Measurements from ENCODE around the gene ELOVL7. TPM values are rescaled to one million over a fixed set of nuclear protein-coding genes. Genes with fewer than 3 reads are reported as not detected.

The ELOVL7 gene
- total and polyA plus RNA-seq, 2 of the 4 experiments (the other 2 are of a cell fraction) = 0.18 TPM; not detected in 1

DNA sequence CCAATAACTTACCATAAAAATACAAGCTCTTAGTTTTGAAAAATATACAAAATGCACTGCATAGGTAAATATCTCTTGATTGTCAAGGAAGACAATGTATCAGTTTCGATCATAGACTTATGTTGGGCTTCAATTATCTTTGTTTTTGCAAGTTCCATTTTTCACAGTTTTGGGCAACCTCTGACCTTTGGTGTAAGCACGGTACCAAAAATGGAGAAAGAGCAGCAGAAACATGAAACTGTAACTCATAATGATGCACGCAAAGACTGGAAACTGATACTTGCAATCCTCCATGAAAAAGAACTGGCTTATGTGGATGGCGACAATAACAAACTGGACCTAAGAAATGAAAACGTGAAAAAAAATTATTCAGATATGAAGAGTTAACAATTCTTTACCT lies 89.6 kb downstream of the ELOVL7 start:
- ATAC-seq (ENCODE audit: low read depth) = no peak
- no peaks in the 10 kb centered on the region for H3K36me3 ChIP-seq (ENCODE audit: control insufficient read depth, insufficient read depth, low read length)
- in situ Hi-C loops (cut with MboI; ENCODE audit: low sequenced_read_pairs) (no loop called here), intact Hi-C loops (cut with micrococcal nuclease) (no loop called here), dilution Hi-C loops (cut with HindIII; ENCODE audit: low sequenced_read_pairs, unreplicated experiment) (no loop called here)
- H2AK9ac ChIP-seq (replicated peaks; ENCODE audit: low read depth, low read length, poor library complexity) = no peak overlapping the region
- no peaks in the 10 kb centered on the region for H4K20me1 ChIP-seq (ENCODE audit: insufficient read depth, low read length)
- H3K14ac ChIP-seq (replicated peaks; ENCODE audit: low read depth, low read length) = no peak overlapping the region
- no peak overlapping the region for H4K8ac ChIP-seq (ENCODE audit: low read depth in 2 of 2, low read length in 2 of 2)
- POLR2A ChIA-PET (ENCODE audit: unreplicated experiment) = no interaction called here
- no peak overlapping the region for H2BK20ac ChIP-seq (ENCODE audit: low read depth, low read length)
- WGBS, 2 experiments (ENCODE audit: extremely low coverage in 2 of 2, insufficient read length in 1 of 2) = no CpG with 5 or more reads among the region's 5 CpGs
- H3K23ac ChIP-seq (ENCODE audit: low read depth, low read length) = no peak overlapping the region
- H4K5ac ChIP-seq (ENCODE audit: low read depth, low read length) = no peak overlapping the region
- no peak overlapping the region for H3K27ac ChIP-seq (ENCODE audit: insufficient read depth, low read length)
- H3K79me1 ChIP-seq (ENCODE audit: low read depth in 1 of 2, low read length in 2 of 2) = no peaks in the 10 kb centered on the region
- CTCF ChIA-PET = no interaction called here
- no peak overlapping the region for H3K18ac ChIP-seq (ENCODE audit: low read depth, low read length)
- H3K4me2 ChIP-seq (ENCODE audit: low read depth, low read length) = no peak overlapping the region
- no peak overlapping the region for H2BK15ac ChIP-seq (ENCODE audit: low read depth, low read length)
- H3K9me3 ChIP-seq (ENCODE audit: control insufficient read depth, insufficient read depth, low read length) = no peaks in the 10 kb centered on the region
- H3K56ac ChIP-seq (ENCODE audit: extremely low read depth, insufficient read depth, low read length) = no peak overlapping the region
- no peaks in the 10 kb centered on the region for H3K4me1 ChIP-seq (ENCODE audit: control insufficient read depth, insufficient read depth, low read length)
- no TSS peak for BruUV-seq (replicated peaks)
- H4K91ac ChIP-seq (ENCODE audit: insufficient read depth, low read depth, low read length) = no peak overlapping the region
- TF ChIP-seq, protein P1, sequence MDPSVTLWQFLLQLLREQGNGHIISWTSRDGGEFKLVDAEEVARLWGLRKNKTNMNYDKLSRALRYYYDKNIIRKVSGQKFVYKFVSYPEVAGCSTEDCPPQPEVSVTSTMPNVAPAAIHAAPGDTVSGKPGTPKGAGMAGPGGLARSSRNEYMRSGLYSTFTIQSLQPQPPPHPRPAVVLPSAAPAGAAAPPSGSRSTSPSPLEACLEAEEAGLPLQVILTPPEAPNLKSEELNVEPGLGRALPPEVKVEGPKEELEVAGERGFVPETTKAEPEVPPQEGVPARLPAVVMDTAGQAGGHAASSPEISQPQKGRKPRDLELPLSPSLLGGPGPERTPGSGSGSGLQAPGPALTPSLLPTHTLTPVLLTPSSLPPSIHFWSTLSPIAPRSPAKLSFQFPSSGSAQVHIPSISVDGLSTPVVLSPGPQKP (IDR thresholded peaks at IDR 0.05; ENCODE audit: borderline replicate concordance, low read depth, low read length) = no peak
- no peak overlapping the region for H2BK5ac ChIP-seq (ENCODE audit: low read depth, low read length, poor library complexity, severe bottlenecking)
- no peak overlapping the region for H3K4me3 ChIP-seq (ENCODE audit: insufficient read depth, low read depth, low read length)
- DNase-seq = no peak
- no peaks in the 10 kb centered on the region for H3K27me3 ChIP-seq (ENCODE audit: control insufficient read depth, insufficient read depth, low read length)
- no peaks in the 10 kb centered on the region for H3K9me1 ChIP-seq (ENCODE audit: insufficient read depth, low read length)
- H3K9ac ChIP-seq (ENCODE audit: low read depth, low read length) = no peak overlapping the region
- no peak overlapping the region for H2BK120ac ChIP-seq (ENCODE audit: low read depth, low read length)
- H2AFZ ChIP-seq (replicated peaks; ENCODE audit: low read length, poor library complexity) = no peak overlapping the region
- H3K4ac ChIP-seq (ENCODE audit: low read depth, low read length) = no peak overlapping the region
- no peak overlapping the region for H2AK5ac ChIP-seq (ENCODE audit: low read depth, low read length)

Measured in IMR-90 (cell line).